Fibroblast of skin of right quadriceps (primary cell): ENCODE data around the gene TUBA4A.

Experiments used
- DNase-seq: peaks from one replicate; pipeline ENCODE4 v3.0.0-alpha.2; 2013

The TUBA4A gene

DNA sequence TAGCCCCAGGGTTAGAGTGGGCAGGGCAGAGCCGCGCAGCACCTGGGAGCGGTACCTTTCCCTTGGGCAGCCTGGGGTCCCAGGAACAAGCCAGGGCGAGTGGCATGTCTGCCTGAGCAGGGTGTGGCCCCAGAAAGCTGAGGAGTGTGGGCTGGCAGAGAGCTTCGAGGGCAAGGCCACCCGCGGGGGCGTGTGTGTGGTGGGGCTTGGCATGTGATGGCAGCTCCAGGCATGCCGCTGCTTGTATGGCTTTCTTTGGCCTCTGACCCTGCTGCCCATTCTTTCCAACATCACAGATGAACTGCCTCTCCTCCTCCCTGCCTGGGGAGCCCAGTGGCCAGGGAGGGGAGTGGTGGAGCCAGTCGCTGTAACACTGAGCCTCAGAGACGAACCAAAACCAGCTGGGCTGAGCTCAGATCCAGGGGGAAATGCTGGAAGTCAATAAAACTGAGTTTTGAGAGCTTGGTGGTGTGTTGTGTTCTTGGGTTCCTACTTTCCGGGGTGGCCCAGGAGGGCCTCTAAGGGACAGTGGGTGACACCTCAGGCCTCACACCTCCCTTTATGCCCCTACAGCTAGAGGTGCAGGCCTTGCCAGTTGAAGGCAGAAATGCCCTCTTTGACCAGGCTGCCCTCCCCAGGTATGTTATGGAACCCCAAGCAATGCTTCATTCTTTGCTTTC lies 32.9 kb upstream of the TUBA4A start:
- DNase-seq: no peak

DNA sequence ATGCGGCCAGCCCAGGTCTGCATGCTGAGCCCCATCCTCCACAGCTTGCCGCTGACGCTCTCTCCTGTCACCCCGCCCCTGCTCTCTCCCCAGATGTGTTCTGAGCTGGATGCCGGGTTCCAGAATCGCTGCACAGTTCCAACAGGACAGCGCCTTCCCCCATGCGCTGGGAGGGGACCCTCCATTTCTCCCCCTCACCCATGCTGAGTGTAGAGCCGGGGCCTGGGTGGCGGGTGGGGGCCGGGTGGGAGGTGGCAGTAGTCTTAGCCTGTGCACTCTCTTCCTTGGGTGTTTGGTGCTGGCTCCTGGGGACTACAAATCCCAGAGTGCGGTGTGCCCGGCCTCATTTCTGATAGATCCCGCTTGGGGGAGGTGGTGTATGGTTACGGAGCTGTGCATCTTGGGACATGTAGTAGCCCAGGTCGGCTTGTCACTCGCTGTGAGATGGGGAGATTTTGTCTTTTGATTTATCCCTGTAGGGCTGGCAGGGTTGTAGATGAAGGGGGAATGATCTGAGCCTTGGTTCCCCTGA lies 32.2 kb upstream of the TUBA4A start:
- DNase-seq: peak; percentile 71

DNA sequence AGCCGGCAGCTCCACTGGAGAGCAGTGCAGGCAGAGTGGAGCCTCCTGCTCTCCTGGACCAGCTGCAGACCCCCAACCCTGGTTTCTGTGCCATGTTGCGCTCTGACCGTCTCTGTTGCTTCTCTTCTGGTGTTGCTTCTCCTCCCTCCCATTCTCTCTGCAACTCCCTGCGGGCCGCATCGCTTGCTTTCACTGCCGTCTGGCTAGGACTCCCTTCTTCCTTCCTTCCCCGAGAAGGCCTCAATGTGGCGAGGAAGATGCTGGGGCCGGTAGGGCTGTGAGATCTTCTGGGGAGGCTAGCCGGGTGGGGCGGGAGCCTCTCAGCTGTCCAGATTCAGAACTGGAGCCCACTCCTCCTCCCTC lies 31.6 kb upstream of the TUBA4A start:
- DNase-seq: no peak

DNA sequence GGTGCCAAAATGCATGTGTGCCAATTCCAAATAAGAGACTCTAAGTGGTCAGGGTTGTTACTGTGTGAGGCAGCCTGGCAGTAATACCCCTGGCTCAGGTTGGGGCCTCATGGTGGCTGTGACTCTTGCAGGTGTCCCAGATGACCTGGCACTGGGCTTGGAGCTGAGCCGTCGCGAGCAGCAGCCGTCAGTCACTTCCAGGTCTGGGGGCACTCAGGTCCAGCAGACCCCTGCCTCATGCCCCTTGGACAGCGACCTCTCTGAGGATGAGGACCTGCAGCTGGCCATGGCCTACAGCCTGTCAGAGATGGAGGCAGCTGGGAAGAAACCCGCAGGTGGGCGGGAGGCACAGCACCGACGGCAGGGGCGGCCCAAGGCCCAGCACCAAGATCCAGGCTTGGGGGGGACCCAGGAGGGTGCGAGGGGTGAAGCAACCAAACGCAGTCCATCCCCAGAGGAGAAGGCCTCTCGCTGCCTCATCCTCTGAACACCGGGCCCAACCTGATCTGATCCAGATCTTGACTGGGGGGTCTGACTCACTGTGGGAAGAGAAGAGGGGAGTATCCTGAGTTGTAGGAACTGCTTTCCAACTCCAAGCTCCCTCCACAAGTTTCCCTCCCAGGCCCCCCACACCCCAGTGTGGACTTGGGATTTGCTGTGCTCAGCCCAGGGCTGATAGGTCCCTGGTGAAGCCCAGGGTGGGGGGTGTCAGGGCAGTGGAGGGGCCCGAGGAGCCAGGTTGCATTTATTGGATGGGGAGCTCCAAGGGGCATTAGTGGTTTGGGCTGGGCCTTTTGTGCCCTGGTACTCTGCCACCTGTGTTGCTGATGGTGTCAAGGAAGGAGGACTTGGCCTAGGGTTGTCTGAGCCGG lies 31.0 kb upstream of the TUBA4A start:
- DNase-seq: no peak

DNA sequence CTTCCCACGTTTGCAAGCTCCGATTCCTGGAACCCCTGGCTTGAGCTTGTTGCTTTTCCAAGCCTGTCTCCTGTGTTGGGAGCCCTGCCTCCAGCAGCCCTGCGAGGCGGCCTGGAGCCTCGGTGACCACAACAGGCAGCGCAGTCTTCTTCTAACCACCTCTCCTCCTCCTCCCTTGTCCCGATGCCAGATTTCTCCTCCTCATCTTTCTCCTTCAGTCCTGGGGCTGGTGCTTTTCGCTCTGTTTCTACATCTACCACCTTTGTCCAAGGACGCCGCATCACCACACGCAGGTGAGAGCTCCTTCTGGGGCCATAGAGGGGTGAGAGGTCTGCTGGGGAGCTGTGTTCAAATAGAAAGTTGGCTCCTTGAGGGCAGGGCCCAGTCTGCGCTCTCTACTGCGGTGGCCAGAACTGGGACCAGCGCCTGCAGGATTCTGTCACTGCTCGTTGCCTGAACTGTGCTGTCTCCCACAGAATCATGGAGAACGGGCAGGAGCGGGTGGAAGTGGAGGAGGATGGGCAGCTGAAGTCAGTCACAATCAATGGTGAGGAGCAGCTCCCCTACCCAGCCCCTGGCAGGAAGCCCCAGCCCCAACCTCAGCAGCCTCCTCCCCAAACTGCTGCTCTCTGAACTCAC lies 29.3 kb upstream of the TUBA4A start:
- no peak for DNase-seq

DNA sequence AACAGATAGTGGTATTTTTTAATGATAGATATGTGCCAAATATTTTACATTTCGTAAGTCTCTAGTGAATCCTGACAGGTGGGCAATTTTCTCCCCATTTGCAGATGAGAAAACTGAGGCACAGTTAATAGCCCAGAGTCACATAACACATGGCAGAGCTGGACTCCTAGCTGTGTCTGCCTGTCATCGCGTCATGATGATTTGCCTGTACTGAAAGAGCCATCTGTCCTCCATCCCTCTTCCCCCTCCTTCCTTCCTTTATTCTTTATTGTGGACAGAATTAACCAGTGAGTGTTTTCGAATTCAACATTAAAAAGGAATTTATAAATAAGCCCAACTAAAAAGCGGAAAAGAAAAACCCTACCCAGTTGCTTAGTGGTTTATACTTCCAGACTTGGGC lies 28.7 kb upstream of the TUBA4A start:
- no peak for DNase-seq

DNA sequence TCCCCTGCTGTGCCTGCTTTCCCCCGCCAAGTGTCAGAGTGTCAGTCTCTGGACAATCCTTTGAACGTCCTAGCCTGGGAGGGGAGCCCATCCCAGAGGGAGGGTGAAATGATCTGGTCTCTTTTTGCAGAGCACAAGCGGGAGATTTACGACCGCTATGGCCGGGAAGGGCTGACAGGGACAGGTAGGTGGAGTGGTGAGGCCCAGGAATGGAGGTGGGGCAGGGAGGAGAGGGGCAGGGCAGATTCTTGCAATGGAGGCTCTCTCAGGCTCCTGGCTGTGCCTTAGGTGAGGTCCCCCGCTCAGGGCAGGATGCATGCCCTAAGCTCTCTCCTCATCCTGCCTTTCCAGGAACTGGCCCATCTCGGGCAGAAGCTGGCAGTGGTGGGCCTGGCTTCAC lies 27.9 kb upstream of the TUBA4A start:
- no peak for DNase-seq

DNA sequence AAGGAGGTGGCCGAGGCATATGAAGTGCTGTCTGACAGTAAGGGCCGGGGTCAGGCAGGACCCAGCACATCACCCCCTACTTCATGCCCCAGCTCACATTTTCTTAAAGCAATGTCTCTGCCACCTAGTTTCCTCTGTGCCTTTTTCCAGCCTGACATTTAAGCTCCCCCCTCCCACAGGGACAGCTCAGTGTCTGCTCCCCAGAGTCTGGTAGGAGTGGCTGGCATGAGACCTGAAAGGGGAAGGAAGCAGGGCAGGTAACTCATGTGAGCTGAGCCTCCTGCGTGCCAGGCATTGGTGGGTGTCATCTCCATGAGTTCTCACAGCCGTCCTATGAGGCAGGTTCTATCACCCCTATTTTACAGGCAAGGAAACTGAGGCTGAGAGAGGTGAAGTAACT lies 26.9 kb upstream of the TUBA4A start:
- no peak for DNase-seq

DNA sequence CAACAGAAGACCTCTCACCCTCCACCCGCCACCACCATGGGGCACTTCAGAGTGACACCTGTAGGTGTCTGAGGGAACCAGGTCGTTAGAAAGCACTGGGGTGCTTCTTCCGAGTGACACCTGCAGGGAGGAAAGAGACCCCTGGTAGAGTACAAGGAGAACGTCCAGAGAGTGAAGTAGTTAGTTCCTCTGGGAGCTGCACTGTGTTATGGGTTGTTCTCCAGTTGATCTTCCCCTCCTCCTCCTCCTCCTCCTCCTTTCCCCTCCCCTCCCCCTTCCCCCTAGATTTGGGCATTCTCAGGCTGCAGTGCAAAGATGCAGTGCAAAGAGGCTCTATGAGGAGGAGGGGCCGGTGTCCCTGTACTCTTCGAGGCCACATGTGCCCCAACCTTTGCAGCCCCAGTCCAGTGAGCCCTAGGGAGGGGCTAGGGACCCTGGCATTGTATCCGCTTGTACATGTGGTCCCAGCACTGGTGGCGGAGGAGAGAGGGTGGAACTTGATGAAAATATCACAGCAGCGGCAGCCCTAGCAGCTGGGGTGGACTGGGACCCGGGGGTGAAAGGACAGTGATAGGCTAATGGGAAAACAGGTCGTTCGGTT lies 26.3 kb upstream of the TUBA4A start:
- DNase-seq: no peak

DNA sequence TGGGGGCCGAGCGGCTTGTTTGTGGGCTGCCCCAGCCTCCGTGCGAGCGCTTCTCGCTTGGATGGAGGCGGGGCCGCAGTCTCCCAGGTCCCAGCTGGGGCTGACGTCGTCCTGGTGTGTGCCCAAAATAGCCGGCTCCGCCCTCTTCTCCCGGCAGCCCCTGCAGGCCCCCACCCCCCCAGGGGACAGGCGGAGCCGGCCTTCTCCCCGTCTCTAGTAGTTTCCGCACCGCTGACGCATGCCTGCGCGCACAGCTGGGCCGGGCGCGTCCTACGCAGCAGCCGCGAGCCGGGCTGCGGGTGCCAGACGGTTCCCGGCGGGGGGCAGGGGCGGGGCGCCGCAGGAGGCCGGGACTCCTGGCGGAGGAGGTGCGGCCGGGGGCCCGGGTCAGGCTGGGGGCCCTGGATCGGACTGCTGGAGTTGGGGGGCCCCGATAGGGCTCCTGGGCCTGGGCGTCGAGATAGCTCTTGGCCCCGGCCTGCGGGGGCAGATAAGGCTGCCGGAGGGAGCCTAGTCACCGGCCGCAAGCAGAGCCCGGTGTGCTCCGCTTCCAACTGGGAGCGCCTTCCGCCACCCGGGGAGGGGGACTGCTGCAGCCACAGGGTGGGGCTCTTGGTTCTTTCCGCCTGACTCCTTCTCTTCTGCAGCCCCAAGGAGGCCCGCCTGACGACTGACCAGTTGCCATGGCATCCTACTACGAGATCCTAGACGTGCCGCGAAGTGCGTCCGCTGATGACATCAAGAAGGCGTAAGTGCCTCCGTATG lies 25.6 kb upstream of the TUBA4A start, which contains the start of gene DNAJB2:
Gene DNAJB2, plus strand, starts transcription at position 216 of the 765 bp plus-strand sequence. Its CDS starts 468 bp downstream, at position 684.
- DNase-seq: peak; percentile 100

DNA sequence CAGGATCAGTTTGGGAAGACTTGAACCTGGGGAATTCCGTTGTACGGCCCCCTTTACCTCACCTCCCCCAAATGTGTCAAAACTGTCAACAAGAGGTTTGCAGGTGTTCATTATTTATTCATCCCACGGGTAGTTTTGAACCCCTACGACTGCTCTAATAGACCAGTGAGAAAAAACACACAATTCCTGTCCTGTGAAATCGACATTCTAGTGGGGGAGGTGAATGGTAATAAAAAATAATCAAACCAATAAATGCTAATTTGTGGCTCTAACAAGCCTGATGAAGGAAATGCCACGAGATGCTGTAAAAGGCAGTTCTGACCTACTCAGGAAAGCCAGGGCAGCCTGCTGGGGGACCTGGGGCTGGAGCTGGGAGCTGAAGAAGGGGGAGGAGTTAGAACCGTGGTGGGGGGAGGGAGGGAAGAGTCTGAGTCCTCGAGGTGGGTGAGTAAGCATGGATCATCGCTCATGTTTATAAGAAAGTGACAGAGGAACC lies 25.0 kb upstream of the TUBA4A start:
- no peak for DNase-seq

DNA sequence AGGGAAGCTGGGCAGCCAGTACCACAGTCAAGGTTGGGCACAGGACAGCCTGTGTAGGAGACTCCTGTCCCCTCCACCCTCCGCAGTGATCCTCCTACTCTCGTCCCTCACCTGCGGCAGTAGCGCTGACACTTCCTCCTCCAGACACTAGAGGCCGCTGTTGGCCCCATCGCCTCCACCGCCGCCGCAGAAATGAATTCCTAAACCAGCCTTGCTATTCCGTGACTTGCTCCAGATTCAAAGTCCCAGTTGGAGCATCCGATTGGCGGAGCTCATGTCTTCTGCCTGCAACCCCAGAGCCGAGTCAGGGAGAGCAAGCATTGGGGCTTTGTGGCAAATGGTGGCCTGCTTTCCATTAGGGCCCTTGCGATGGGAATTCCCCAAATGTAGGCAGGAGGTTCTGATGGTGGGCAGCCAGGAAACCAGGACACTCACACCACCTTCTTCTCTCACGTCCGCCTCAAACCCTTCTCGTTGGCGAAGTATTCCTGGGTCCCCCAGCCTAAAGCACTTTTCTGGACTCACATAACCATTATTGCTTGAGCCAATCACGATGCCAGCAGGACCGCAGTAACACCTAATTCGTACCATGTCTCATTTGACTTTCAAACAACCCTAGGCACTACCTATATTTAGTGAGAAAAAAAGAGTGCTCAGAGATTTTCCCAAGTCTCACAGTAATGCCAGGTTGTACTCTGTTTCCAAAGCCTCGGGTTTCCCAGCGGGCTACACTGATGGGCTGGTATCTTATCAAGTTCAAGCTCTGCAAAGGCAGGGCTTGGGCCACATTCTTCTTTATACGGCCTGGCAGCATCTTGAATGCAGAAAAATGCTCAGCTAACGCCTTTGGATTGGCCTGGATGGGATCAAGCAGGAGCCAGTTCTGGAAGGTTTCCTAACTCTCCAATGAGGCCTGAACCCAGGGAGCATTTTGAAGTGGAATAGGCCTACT lies 24.3 kb upstream of the TUBA4A start:
- DNase-seq: peak; percentile 83

DNA sequence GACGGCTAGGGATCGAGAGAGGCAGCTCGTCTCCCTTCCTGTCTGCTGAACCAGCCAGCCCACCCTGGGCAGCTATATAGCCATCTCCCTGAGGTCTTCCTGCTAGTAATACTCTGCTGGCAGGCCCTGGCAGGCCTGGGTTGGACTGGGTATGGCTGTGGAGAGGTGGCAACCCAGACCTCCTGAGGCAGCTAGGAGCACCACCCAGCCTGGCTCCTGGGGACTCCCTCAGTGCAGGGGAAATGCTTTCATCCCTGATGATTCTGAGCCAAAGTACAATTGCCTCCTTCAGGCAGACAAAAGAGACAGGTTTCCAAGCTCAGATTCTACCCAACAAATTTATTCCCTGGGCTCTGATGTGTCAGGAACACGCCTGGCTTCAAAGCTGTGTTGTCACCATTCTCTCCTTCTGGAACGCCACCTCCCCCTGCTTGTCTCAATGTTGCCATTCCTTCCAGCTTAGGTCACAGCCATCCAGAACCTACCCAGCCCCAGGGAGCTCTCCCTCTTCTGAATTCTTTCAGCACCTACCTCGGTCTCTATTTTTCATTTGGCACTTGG lies 20.7 kb upstream of the TUBA4A start:
- DNase-seq: peak; percentile 86

DNA sequence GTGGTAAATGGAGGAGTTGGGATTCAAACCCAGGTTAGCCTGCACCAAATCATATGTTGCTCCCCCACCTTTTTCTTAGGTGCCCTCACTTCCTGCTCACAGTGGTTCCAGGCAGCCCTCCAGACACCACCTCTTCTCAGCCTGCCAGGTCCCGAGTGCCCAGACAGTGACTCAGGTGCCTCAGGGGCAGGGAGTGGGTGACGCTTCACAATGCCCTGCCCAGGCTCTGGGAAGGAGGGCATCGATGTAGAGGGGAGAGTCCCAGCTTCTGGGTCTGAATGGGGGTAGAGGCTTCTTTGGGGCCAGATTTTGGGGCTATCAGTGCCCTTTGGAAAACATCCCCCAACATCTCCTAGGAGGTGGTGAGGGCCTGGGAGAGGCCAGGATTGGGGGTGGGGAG lies 20.2 kb upstream of the TUBA4A start:
- DNase-seq: no peak

DNA sequence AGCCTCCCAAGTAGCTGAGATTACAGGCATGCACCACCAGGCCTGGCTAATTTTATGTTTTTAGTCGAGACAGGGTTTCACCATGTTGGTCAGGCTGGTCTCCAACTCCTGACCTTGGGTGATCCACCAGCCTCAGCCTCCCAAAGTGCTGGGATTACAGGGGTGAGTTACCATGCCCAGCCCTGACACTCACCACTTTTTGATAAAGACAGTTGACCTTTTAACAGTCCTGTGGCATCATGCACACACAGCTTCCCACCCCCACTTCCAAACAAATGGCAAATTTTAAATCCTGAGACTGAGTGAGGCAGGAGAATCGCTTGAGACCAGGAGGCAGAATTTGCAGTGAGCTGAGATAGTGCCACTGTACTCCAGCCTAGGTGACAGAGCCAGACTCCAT lies 19.3 kb upstream of the TUBA4A start:
- DNase-seq: no peak

DNA sequence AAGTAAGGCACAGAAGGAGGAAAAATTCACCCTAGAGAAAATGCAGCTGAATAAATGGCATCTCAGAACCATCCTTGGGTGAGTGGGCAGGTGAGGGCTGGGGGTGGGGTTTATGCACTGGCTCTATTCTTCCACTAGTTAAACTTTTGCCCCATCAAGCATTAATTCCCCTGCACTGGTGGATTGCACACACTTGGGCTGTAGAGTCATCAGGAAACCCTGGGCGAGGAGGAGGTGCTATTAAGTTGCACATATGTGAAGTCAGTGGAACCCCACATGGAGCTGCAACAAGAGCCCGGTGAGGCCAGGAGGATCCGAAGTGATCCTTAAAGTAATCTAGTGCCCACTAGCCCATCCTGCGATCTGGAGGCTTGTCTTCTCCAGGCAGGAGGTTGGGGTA lies 18.6 kb upstream of the TUBA4A start:
- DNase-seq: no peak

DNA sequence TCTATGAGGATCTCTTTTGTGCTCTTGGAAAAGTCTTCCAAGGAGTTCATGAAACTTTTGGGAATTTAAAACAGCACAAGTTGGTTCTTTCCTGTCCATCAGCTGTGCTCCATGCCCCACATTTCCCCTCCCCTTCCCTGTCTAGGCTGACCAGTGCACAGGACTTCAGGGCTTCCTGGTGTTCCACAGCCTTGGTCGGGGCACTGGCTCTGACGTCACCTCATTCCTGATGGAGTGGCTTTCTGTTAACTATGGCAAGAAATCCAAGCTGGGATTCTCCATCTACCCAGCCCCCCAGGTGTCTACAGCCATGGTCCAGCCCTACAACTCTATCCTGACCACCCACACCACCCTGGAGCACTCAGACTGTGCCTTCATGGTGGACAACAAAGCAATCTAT lies 17.3 kb upstream of the TUBA4A start:
- no peak for DNase-seq

DNA sequence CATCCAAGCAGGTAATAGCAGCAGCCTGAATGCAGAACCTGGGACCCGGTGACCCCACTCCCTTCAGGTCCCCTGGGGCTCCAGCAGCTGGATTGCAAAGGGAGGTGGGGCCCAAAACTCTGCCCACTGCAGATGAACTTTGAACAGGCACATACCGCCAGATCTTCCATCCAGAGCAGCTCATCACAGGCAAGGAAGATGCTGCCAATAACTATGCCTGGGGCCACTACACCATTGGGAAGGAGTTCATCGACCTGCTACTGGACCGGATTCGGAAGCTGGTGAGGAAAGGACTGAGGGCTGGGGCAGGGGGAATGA lies 16.3 kb upstream of the TUBA4A start:
- no peak for DNase-seq

DNA sequence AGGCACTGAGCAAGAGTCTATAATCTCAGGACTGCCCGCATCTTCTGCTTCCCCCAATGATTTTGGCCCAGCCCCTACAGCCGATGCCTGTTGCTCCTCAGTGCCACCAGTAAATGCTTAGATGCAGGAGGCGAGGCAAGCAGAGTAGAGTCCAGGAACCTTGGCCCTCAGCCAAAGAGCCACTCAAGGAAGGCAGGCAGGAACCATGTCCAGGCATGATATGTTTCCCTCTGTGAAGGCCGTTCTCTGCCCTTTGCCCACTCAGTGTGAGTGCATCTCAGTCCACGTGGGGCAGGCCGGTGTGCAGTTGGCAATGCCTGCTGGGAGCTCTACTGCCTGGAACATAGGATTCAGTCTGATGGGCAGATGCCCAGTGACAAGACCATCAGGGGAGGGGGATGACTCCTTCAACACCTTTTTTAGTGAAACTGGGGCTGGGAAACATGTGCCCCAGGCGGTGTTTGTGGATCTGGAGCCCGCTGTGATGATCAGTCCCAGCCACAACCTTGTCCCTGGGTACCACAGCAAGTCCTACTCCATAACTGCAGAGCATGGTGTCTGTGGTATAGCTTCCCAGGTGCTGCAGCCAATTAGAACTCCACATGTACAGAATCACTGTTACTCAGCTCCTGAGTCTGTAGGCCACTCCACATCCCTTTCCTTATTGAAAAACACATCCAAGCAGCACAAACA lies 15.8 kb upstream of the TUBA4A start:
- no peak for DNase-seq

DNA sequence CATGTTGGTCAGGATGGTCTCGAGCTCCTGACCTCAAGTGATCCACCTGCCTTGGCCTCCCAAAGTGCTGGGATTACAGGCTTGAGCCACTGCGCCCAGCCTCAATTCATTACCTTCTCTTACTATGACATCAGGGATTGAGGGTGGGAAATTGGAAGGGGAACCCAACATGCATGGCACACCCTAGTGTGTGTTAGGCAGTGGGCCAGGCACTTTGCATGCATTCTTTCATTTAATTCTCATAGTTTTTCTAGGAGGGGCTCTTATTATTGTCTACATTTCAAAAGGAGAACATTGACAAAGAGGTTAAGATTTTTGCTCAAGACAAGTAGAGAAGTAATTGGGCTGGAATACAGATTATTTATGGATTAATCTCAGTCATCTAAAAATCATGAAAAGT lies 14.6 kb upstream of the TUBA4A start:
- no peak for DNase-seq
